ENCODE data around the gene SLC25A41.
"Not testable (repeated sequence)": the region's sequence is repeated elsewhere in the genome, so short reads cannot be mapped to it uniquely, and the experiment has no call there.

SLC25A41 gene

GRCh38 chr19:6402837-6403608 is 30.5 kb downstream of the SLC25A41 start:
- no peak for DNase-seq

GRCh38 chr19:6402058-6402457 is 31.5 kb downstream of the SLC25A41 start:
- no peak for DNase-seq

GRCh38 chr19:6400062-6400944 is 33.3 kb downstream of the SLC25A41 start:
- not testable (repeated sequence) for DNase-seq

GRCh38 chr19:6396305-6396704 is 37.3 kb downstream of the SLC25A41 start:
- DNase-seq = no peak

GRCh38 chr19:6394831-6395230 is 38.7 kb downstream of the SLC25A41 start:
- no peak for DNase-seq

- peak; percentile 80 for DNase-seq
Measured at GRCh38 chr19:6393983-6394412, 39.6 kb downstream of the SLC25A41 start.

- peak; percentile 95 for DNase-seq
Measured at GRCh38 chr19:6393074-6393982, 40.2 kb downstream of the SLC25A41 start, which contains the start of gene GTF2F1. TSS of gene GTF2F1 (minus strand) at chr19:6393164. CDS start at chr19:6392995, 169 bp downstream.

- DNase-seq = no peak
Measured at GRCh38 chr19:6392221-6393073, 41.1 kb downstream of the SLC25A41 start.

- DNase-seq = no peak
Measured at GRCh38 chr19:6387372-6387771, 46.2 kb downstream of the SLC25A41 start.

- no peak for DNase-seq
Measured at GRCh38 chr19:6384381-6384780, 49.2 kb downstream of the SLC25A41 start.

- no peak for DNase-seq
Measured at GRCh38 chr19:6383188-6383587, 50.4 kb downstream of the SLC25A41 start.

- DNase-seq = no peak
Measured at GRCh38 chr19:6381030-6381750, 52.4 kb downstream of the SLC25A41 start.

- no peak for DNase-seq
Measured at GRCh38 chr19:6379744-6380143, 53.8 kb downstream of the SLC25A41 start.

- no peak for DNase-seq
Measured at GRCh38 chr19:6378486-6378885, 55.1 kb downstream of the SLC25A41 start.

- DNase-seq = no peak
Measured at GRCh38 chr19:6378041-6378440, 55.5 kb downstream of the SLC25A41 start.

GRCh38 chr19:6376512-6377190 is 56.9 kb downstream of the SLC25A41 start:
- no peak for DNase-seq
